Body of pancreas (tissue), 4 donors: ENCODE results near the gene SOCS1.

Experiments
- CTCF ChIP-seq, 7 experiments: fragments of 450-650 bp in 4 of 7; fragments of 200-600 bp in 3 of 7; sonication (generic) in 3 of 7; IDR thresholded peaks; one replicate each; pipeline ENCODE4 v1.5.1; 2016 to 2019; ENCODE audit warnings: antibody characterized with exemption in 7 of 7
- POLR2A ChIP-seq, 3 donors: fragments of 450-650 bp; IDR thresholded peaks; one replicate each; pipeline ENCODE4 v1.6.1; 2016; ENCODE audit warnings: antibody characterized with exemption in 3 of 3, mild to moderate bottlenecking in 2 of 3

- no peak for TF ChIP-seq CTCF (IDR thresholded peaks at IDR 0.05)
- no peak for TF ChIP-seq POLR2A (IDR thresholded peaks at IDR 0.05)
Measured at GRCh38 chr16:11240636-11241473, 15.1 kb downstream of the SOCS1 start.
